ENCODE results near the gene HECTD4.
"Not testable (repeated sequence)": the region's sequence is repeated elsewhere in the genome, so short reads cannot be mapped to it uniquely, and the experiment has no call there.

HECTD4 gene

GRCh38 chr12:112354399-112354798, 27.8 kb downstream of the HECTD4 start:
- in situ Hi-C loops (cut with MboI; ENCODE audit: low sequenced_read_pairs) = no loop called here

- in situ Hi-C loops (cut with MboI; ENCODE audit: low sequenced_read_pairs) = no loop called here
Measured at GRCh38 chr12:112353393-112353792, 28.8 kb downstream of the HECTD4 start.

- in situ Hi-C loops (cut with MboI; ENCODE audit: low sequenced_read_pairs) = no loop called here
Measured at GRCh38 chr12:112352921-112353320, 29.3 kb downstream of the HECTD4 start.

DNA sequence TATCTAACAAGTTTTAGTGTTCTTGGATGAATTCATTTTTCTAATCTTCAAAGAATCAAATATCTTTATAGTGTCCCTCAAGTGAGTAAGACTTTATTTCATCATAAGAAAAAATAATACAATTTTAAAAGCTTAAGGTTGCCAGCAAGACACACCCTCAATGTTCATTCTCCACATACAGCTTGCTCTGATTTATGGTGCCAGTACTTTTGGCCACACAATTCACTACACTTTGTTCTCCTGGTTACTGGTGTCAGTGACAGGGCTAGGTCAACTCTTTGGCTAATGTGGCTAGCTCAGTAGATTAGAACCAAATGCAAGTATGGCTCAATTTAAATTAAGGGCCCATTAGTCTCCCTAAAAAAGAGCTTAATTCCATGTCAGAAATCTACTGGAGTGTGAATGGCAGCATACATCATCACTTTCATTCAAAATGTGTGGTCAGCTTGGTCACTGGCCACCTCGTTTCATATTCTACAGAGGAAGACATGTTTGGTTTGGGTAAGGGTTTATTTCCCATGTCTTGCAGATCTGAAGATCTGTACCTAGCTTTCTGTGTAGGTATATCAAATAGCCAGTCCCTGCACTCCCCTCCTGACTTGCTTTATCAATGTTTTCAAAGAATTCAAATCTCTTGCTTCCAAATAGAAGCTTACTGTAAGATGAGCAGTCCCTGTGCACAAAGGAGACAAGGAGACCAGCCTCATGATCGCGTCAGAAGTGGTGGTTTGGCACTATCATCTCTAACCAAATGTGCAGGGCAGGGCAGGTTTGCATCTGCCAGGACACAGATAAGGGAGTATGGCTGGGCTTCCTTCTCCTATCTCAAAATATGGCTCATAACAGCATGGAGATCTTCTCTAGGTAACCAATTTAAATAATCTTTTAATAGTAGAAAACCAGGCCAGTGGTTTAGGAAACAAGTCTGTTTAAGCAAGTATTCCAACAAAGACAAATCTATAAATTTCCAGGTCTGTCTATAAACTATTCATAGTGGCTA, 31.3 kb downstream of the HECTD4 start:
- in situ Hi-C loops (cut with MboI; ENCODE audit: low sequenced_read_pairs) = no loop called here

DNA sequence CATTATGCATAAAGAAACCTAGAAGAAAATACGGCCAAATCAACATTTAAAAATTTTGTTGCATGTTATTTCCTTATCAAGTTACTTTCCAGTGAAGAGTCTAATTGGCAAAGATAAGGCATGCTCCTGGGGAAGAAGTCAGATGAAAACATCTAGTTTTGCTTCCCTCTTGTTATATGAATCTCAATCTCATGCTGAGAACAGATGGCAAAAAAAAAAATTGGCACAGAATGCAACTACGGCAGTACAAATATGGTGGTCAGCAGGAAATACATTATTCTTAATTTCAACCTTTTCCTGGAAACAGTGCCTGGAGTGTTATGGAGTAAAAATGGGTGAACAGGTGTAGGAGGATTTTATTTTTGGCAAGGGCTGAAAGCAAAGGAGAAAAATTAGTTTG, 32.8 kb downstream of the HECTD4 start:
- in situ Hi-C loops (cut with MboI; ENCODE audit: low sequenced_read_pairs) = no loop called here

DNA sequence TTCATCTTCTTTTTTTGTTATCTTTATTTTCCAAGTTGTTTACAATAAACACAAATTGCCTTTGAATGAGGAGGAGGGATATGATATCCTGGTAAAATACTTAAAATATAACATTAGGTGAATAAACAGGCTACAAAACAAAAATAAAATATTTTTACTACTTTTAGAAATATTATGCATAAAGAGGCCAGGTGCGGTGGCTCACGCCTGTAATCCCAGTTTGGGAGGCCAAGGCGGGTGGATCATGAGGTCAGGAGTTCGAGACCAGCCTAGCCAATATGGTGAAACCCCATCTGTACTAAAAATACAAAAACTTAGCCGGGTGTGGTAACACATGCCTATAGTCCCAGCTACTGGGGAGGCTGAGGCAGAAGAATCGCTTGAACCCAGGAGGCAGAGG, 33.3 kb downstream of the HECTD4 start:
- in situ Hi-C loops (cut with MboI; ENCODE audit: low sequenced_read_pairs) = not testable (repeated sequence)

GRCh38 chr12:112347581-112347982, 34.6 kb downstream of the HECTD4 start:
- in situ Hi-C loops (cut with MboI; ENCODE audit: low sequenced_read_pairs) = no loop called here

GRCh38 chr12:112346194-112346593, 36.0 kb downstream of the HECTD4 start:
- in situ Hi-C loops (cut with MboI; ENCODE audit: low sequenced_read_pairs) = no loop called here

- in situ Hi-C loops (cut with MboI; ENCODE audit: low sequenced_read_pairs) = no loop called here
Measured at GRCh38 chr12:112344220-112344619, 38.0 kb downstream of the HECTD4 start.

- in situ Hi-C loops (cut with MboI; ENCODE audit: low sequenced_read_pairs) = no loop called here
Measured at GRCh38 chr12:112342587-112342986, 39.6 kb downstream of the HECTD4 start.

DNA sequence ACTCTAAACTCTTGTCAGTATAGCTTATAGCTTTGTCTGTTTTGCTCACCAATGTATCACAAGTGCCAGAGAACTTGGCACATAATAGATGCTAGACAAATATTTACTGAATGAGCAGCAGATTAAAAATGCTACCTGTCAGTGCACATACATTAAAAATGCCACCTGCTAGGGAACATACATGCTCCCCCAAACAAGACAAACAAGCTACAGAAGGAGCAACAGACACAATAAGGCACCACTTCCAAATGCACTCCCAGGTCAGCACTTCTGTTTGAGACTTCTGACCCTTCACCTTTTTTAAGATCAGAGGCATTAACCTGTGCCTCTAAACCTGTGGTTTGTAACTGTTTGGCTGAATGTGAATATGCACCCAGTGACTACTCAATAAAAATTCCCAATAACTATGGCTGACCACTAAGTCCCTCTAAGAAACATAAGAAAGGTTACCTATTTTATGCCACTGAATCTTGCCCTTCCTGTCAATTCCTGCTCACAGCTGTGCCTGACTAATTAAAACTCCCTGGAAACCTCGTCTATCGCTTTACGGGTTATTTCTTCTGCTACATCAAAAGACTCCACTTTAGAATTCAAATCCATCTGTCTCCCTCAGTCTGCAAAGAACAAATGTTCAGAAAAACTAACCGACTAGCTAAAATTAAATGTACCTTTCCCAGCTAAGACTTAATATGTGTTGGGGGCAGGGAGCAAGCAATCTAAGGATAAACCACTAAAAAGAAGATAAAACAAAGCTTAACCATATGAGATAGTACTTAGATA, 41.0 kb downstream of the HECTD4 start:
- in situ Hi-C loops (cut with MboI; ENCODE audit: low sequenced_read_pairs) = no loop called here

- in situ Hi-C loops (cut with MboI; ENCODE audit: low sequenced_read_pairs) = no loop called here
Measured at GRCh38 chr12:112340230-112340629, 42.0 kb downstream of the HECTD4 start.

- in situ Hi-C loops (cut with MboI; ENCODE audit: low sequenced_read_pairs) = not testable (repeated sequence)
Measured at GRCh38 chr12:112334999-112335398, 47.2 kb downstream of the HECTD4 start.

GRCh38 chr12:112333019-112333418, 49.2 kb downstream of the HECTD4 start:
- in situ Hi-C loops (cut with MboI; ENCODE audit: low sequenced_read_pairs) = no loop called here

GRCh38 chr12:112331886-112332285, 50.3 kb downstream of the HECTD4 start:
- in situ Hi-C loops (cut with MboI; ENCODE audit: low sequenced_read_pairs) = no loop called here

- in situ Hi-C loops (cut with MboI; ENCODE audit: low sequenced_read_pairs) = no loop called here
Measured at GRCh38 chr12:112330706-112331105, 51.5 kb downstream of the HECTD4 start.

DNA sequence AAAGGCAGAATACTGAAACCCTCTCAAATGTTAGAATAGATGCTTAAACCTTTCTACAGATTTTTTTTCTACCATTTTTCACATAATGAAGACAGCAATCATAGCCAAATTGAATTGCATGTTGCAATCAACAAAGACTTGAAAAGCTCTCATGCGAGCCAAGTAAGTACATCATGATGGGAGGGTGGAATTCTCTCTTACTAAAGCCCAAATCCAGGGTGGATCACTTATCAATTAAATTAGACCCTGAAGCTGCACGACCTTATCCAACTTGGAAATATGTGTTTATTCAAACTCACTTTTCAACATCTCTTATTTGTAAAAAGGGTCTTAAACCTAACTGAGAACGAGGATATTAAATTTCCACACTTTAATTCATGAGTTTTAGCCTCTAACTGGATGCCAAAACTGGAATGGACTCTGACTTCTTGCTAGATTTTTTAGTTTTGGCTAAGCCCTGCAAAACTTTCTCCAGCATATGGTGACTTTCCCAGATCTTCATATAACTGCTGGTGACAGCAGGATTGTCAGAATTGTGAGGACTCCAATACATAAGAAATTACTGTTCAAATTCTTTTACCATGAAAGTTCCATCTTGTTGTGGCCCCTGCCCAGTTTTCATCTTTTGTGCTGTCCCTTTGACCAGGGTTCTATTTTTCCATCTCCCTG, 53.6 kb downstream of the HECTD4 start:
- in situ Hi-C loops (cut with MboI; ENCODE audit: low sequenced_read_pairs) = no loop called here

DNA sequence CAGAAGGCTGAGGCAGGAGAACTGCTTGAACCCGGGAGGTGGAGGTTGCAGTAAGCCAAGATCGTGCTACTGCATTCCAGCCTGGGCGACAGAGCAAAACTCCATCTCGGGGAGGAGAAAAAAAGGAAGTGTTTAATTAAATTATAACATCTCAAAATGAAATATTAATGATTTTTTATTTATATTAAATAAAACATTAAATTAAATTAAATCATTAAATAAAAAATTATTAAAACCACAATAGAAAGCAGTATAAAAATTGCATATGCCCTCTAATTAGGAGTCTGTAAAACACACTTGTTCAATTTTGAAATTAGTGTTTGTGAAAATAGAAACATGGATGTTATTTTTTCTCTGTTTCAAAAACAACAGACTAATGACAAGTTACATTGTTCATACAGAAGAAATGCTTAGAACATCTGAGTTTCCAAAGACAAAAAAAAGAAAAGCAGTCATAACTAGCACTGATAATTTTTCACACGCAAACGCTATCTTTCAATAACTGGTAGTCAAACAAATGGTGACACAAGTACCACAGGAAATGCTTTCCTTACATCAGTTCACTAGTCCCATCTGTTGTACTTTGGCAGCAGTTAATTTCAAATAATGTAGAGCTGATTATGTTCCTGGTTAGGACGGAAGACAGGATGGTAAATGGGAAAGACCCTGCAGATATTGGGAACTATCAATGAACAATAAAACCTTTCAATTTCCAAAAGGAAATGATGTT, 54.9 kb downstream of the HECTD4 start:
- in situ Hi-C loops (cut with MboI; ENCODE audit: low sequenced_read_pairs) = no loop called here

GRCh38 chr12:112325622-112326207, 56.5 kb downstream of the HECTD4 start:
- in situ Hi-C loops (cut with MboI; ENCODE audit: low sequenced_read_pairs) = no loop called here

DNA sequence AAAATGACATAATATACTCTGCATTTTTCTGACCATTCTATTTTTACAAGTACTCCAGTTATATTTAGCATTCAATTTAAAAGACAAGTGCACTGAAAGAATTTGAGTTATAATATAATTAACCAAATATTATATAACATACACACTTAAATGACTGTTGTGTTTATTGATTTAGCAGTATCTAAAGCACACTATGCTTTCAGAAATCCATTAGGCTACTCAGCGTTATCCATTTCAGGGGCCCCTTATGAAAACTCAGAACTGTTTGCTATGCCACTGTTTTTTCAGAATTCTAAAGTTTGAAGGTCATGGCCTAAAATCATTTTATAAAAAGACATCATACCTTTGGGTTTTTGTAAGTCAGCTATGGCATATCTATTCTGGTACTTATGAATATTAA, 57.1 kb downstream of the HECTD4 start:
- in situ Hi-C loops (cut with MboI; ENCODE audit: low sequenced_read_pairs) = no loop called here
